K562 (cell line): ENCODE data around the gene LVRN.

Source experiments
- CBX1 ChIP-seq: sonication (generic); IDR thresholded peaks from 2 replicates; pipeline ENCODE4 v1.6.1; 2016; ENCODE audit warnings: antibody characterized with exemption, low read depth, mild to moderate bottlenecking
- CHD2 ChIP-seq: IDR thresholded peaks from 2 replicates; pipeline ENCODE4 v1.6.1; 2011; ENCODE audit warnings: low read depth, low read length
- CTCF ChIP-seq, 3 experiments: IDR thresholded peaks in 2 of 3; conservative IDR thresholded peaks in 1 of 3; 2 replicates each; pipeline ENCODE4 v1.5.1; 2011 to 2012; ENCODE audit warnings: low read length in 3 of 3, mild to moderate bottlenecking in 3 of 3, control low read depth in 2 of 3, improper control_type of control experiment in 1 of 3, inconsistent platforms in 1 of 3, low read depth in 1 of 3, mixed read lengths in 1 of 3, moderate library complexity in 1 of 3; ENCODE audit not compliant: insufficient read depth in 2 of 3
- E2F8 ChIP-seq: fragments of 450-650 bp; IDR thresholded peaks from 2 replicates; pipeline ENCODE4 v1.7.1; 2018; ENCODE audit warnings: mild to moderate bottlenecking, low read depth; ENCODE audit not compliant: partially characterized antibody
- JUNB ChIP-seq: fragments of 450-650 bp; formaldehyde crosslinking; conservative IDR thresholded peaks from 2 replicates; pipeline ENCODE4 v1.4.0; 2020; ENCODE audit warnings: mild to moderate bottlenecking
- POLR2A ChIP-seq: fragments of 450-650 bp; conservative IDR thresholded peaks from 2 replicates; pipeline ENCODE4 v1.6.1; 2016
- SMC3 ChIP-seq: conservative IDR thresholded peaks from 2 replicates; pipeline ENCODE4 v1.6.1; 2011; ENCODE audit warnings: low read depth, low read length, improper control_type of control experiment; ENCODE audit not compliant: insufficient read depth
- ZBTB43 ChIP-seq: sonication (generic); formaldehyde crosslinking; IDR thresholded peaks from 2 replicates; pipeline ENCODE4 v1.8.0; 2023; ENCODE audit warnings: mild to moderate bottlenecking, missing genetic modification reagents
- ZNF431 ChIP-seq: sonication (generic); formaldehyde crosslinking; IDR thresholded peaks from 2 replicates; pipeline ENCODE4 v1.8.0; 2022; ENCODE audit warnings: mild to moderate bottlenecking, missing genetic modification reagents

- TF ChIP-seq JUNB (CRISPR knock-in tag) (no peak), CBX1 (no peak), POLR2A (no peak), CTCF (IDR thresholded peaks at IDR 0.05 in 2 of 3, conservative IDR thresholded peaks at IDR 0.05 in 1 of 3; ENCODE audit: insufficient read depth in 2 of 3, low read depth in 1 of 3, low read length in 3 of 3) (no peak), SMC3 (no peak), ZNF431 (CRISPR knock-in tag) (no peak), CHD2 (no peak), ZBTB43 (CRISPR knock-in tag) (no peak), E2F8 (no peak)
These were observed 14.8 kb downstream of the LVRN start for GRCh38 chr5:115977096-115977495.
